GM20431 (cell line): ENCODE results near the gene VAMP2.

Experiments
- in situ Hi-C: fragments of 300-500 bp; cut with MseI, MboI; formaldehyde crosslinking; loops from one replicate; pipeline ENCODE4 v1.15.0; 2020; ENCODE audit warnings: low sequenced_read_pairs; ENCODE audit not compliant: unreplicated experiment

The VAMP2 gene

DNA sequence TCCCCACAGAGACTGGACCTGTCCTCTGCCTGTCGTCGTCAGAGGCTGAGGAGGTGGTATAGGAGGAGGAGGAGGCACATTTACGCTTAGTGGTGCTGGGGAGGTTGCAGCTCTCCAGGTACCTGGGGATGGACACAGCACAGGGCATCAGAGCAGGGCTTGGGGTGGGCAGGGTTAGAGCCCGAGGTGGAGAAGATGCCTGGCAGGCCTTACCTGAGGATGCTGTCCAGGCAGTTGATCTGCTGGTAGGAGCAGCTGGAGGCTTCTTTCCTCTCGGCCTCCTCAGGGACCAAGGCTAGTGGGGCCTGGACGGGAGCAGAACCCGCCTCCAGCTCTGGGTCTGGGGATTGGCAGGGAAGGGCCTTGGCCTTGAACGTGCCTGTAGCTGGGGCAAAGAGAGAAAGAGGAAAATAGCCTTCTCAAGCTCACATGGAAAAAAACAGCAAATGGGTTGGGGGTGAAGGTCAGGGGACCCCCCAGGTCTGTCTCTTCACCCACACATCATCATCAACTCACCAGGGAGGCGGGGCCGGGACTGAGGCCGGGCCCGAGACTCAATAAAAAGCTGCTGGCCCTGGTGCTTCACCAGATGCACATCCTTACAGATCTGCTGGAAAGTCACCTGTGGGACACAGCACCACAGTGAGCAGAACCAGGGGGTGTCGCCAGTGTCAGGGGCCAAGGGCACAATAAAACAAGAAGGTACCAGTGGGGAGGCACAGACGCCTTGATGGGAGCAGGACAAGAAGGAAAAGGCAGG lies 16.2 kb downstream of the VAMP2 start:
- in situ Hi-C loops: no loop called here

DNA sequence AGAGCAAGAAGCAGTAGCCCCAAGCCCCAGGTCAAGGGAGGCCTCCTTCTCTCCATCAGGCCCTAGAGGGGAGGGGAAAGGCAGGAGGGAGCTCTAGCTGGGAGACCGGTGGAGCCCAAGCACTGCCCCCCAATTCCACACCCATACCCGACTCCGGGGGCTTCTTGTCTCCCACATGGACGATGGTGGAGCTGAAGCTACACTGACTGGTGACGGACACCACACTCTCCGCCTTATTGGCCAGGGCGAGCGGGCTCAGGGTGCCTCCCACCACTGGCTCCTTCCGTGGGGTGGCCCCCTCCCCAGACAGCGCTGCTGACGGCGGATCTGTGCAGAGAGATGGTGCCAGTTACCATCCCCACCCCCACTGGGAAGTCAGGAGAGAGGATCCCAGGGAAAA lies 16.9 kb downstream of the VAMP2 start:
- in situ Hi-C loops: no loop called here

DNA sequence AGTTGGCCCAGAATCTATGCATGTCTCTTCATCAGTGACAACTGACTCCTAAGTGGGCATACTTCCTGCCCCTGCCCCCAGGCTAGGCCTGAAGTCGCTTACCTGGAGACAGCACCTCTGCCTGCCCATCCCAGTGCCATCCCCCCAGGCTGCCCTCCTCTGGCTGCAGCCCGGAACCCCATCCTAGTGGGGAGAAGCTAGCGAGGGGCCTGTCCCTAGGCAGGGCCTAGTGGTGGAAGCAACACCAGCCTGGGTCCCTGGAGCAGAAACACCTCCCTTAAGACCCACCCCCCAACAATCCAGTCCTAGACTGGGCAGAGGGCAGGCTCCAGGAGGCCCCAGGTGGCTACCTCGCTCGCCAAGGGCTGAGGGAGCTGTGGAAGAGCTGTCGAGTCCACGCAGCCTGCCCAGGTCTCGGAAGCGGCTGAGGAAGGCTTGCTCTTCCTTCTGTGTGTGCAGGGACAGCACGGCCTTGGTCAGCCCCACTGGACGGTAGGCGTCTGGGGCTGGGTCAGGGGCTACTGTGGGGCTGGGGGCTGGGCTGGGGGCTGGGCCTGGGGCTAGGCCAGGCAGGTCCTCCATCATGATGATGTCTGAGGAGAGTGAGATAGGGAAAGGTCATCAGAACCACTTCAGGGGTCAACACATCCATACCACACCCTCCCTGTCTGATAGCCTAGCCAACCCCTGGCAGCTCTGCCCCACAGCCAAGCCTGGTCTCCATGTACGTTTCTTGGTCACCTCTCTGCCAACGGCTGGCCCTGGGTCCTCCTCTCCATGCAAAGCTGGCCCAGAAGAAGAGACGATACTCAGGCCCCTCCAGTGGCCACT lies 18.1 kb downstream of the VAMP2 start:
- in situ Hi-C loops: no loop called here

- in situ Hi-C loops: no loop called here
These were observed 19.0 kb downstream of the VAMP2 start for GRCh38 chr17:8143581-8144400.

DNA sequence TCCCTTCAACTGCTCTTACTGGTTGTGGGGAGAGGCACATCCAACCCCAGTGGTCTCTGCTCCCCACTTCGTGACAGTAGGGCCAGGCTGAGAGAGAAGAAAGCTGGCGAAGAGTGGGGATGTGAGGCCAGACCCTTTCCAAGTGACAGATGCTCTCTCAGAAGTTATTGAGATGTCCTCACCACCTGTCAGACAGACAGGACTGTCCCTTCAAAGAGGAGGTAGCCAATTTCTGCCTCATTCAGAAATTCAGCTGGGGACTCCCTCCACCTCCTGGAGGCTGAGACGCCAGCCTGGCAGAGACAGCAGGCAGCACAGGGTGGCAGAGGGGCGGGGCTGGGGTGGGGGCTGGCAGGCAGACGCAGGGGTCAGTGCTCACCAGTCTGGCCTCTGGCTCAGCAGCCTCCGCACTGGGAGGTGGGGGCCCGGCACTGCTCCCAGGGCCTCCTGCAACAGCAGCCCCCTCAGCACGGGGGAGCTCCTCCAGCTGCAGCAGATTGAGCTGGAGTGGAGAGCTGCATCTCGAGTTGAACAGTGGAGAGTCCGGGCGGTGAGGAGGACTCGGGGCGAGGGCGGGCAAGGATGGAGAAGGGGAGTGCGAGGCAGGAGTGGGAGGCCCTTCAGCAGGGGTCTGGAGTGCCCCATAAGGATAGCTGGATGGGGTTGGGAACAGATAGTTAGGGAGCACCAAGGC lies 19.7 kb downstream of the VAMP2 start:
- in situ Hi-C loops: no loop called here

DNA sequence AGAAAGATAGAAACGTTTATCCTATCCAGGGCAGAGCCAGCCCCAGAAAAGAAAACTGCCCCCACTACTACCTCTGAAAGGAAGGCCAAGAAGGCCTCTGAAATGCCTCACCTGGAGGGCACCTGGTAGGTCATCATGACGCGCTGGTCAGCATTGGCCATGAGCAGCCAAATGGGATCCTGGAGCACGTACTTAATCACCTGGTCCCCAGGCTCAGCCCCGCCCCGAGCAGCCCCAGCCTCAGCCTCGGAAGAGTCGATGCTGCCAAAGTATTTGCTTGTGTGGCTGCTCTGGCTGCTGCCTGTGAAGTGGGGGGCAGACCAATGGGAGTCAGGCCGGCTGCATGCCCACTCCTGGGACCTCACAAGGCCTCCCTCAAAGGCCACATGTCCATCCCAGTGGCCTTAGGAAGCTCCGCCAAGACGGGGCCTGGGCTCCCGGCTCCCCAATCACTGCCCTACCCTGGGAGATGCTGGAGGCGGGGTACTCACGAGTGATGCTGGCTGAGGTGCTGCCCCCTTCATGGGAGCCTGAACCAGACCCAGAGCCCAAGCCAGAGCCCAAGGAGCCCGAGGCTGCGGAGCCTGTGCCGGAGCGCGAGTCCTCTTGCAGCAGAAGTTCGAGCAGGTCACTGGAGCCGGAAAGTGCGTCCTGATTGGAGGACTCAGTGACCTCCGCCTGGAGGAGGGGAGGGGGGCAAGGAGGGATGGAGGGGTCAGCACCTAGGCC lies 20.4 kb downstream of the VAMP2 start:
- in situ Hi-C loops: no loop called here

GRCh38 chr17:8141741-8142140 lies 21.0 kb downstream of the VAMP2 start:
- in situ Hi-C loops: no loop called here

GRCh38 chr17:8141045-8141444 lies 21.7 kb downstream of the VAMP2 start:
- in situ Hi-C loops: no loop called here

- in situ Hi-C loops: no loop called here
These were observed 22.4 kb downstream of the VAMP2 start for GRCh38 chr17:8140065-8141029.

DNA sequence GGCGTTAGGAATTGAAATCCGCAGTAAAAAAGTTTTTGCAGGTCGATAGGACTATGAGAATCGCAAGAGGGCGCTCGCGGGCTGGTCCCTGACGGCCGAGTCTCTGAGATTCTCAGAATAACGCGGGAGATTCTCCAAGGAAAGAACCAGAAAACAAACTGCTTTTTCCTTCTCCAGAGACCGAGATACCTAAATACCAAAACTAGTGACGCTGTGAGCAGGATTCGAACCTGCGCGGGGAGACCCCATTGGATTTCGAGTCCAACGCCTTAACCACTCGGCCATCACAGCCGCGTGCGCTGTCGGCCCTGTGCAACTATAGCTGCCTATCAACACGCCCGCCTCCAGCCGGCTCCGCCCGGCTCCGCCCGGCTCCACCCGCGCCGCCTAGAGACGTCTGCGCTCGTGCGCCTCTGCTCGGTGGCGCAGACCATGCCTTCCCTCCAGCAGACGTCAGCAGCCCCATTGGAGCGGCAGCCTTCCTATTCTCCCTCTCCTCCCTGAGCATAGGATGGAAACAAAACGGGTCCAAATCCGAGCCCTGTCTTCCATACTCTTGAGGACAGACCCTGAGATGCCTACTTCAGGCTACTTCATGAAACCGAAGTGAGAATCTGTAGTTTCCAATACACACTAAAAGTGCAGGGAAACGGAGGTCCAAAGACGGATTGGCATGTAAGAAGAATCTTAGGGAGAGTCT lies 23.9 kb downstream of the VAMP2 start:
- in situ Hi-C loops: no loop called here

- in situ Hi-C loops: no loop called here
These were observed 24.4 kb downstream of the VAMP2 start for GRCh38 chr17:8138374-8138671.

GRCh38 chr17:8137645-8138373 lies 24.9 kb downstream of the VAMP2 start:
- in situ Hi-C loops: no loop called here

DNA sequence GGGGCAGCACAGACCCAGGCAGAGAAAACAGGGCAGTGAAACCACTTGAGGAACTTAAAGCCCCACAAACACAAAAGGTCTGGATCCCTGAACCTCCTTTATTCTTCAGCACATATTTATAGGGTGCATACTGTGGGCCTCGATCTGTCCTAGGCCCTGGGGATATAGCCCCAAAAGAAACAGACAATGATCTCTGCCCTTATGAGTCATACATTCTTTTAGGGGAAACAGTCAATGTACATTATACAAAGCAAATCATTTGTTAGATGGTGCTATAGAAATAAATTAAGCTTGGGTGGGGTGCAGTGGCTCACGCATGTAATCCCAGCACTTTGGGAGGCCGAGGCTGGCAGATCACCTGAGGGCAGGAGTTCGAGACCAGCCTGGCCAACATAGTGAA lies 28.8 kb downstream of the VAMP2 start:
- in situ Hi-C loops: no loop called here

DNA sequence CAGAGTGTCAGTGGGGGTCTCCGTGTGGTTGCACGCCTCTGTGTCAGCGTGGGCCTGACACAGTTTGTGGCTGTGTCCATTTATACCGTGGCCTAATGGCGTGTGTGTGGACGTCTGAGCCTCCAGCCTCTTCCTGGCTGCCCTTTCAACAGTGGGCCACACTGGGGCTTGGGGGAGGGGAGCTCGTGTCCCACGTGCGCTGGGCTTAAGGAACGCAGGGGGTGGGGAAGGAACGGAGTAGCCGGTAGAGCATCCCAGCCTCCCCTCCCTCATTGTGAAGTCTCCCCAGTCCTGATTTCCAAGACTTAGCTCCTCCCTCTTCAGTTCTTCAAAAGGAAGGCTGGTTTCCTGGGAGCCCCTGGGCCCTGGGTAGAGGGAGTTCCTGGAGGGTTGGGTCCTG lies 29.3 kb downstream of the VAMP2 start:
- in situ Hi-C loops: no loop called here

GRCh38 chr17:8131844-8132441 lies 30.8 kb downstream of the VAMP2 start:
- in situ Hi-C loops: no loop called here

- in situ Hi-C loops: no loop called here
These were observed 34.5 kb downstream of the VAMP2 start for GRCh38 chr17:8128125-8128784.
